ENCODE results near the gene SIGLECL1. TPM values are rescaled to one million over a fixed set of nuclear protein-coding genes. Genes with fewer than 3 reads are reported as not detected.

SIGLECL1 gene
- total RNA-seq, 4 donors from 2014 or later, result not detected

GRCh38 chr19:51311351-51312257 is 60.7 kb downstream of the SIGLECL1 start, which contains the start of gene IGLON5:
Gene IGLON5, plus strand, starts transcription at chr19:51311644. Its CDS starts 204 bp downstream, at chr19:51311848.
- Histone ChIP-seq H3K27ac (no peak within 1 kb of the TSS), H3K4me3 (no peak within 1 kb of the TSS), H3K4me1 (no peaks in the 10 kb centered on the region), H3K27me3 (peaks cover 95% of the 10 kb centered on the region), H3K36me3 (no peaks in the 10 kb centered on the region), H3K9me3 (peaks cover 0 to 22% (median 0%) of the 10 kb centered on the region in 3 donors)
- TF ChIP-seq POLR2A (IDR thresholded peaks at IDR 0.05) (no peak), CTCF (IDR thresholded peaks at IDR 0.05) (no peak), EP300 (IDR thresholded peaks at IDR 0.05) (no peak), POLR2AphosphoS5 (IDR thresholded peaks at IDR 0.05) (no peak)
- WGBS, 2 donors (ENCODE audit: low coverage in 1 of 2), result 0% methylated on average over 2 of the region's 76 CpGs; no CpG with 5 or more reads in 1 of the 2 donors
- ATAC-seq, result no peak

GRCh38 chr19:51316688-51317087 is 65.8 kb downstream of the SIGLECL1 start:
- WGBS, 2 donors (ENCODE audit: low coverage in 1 of 2), result 40 to 55% methylated on average over 1 to 2 of the region's 8 CpGs
- H3K9me3 ChIP-seq, result no peaks in the 10 kb centered on the region
- no peak for ATAC-seq
- TF ChIP-seq POLR2A (IDR thresholded peaks at IDR 0.05), result no peak
- no peak for TF ChIP-seq EP300 (IDR thresholded peaks at IDR 0.05)
- TF ChIP-seq CTCF (IDR thresholded peaks at IDR 0.05), result no peak
- TF ChIP-seq POLR2AphosphoS5 (IDR thresholded peaks at IDR 0.05), result no peak
- H3K4me1 ChIP-seq, result no peaks in the 10 kb centered on the region
- H3K27me3 ChIP-seq, result peaks cover 95% of the 10 kb centered on the region
- H3K4me3 ChIP-seq, result no peak overlapping the region
- H3K27ac ChIP-seq, result no peak overlapping the region
- no peaks in the 10 kb centered on the region for H3K36me3 ChIP-seq

- Histone ChIP-seq H3K27ac (no peak overlapping the region), H3K4me1 (no peaks in the 10 kb centered on the region), H3K36me3 (no peaks in the 10 kb centered on the region), H3K4me3 (no peak overlapping the region), H3K27me3 (peaks cover 95% of the 10 kb centered on the region), H3K9me3 (no peaks in the 10 kb centered on the region)
- TF ChIP-seq CTCF (IDR thresholded peaks at IDR 0.05) (no peak), EP300 (IDR thresholded peaks at IDR 0.05) (no peak), POLR2AphosphoS5 (IDR thresholded peaks at IDR 0.05) (no peak), POLR2A (IDR thresholded peaks at IDR 0.05) (no peak)
- WGBS, 2 donors (ENCODE audit: low coverage in 1 of 2), result 88% methylated on average over 3 of the region's 3 CpGs; no CpG with 5 or more reads in 1 of the 2 donors
- ATAC-seq, result no peak
These were observed 66.5 kb downstream of the SIGLECL1 start for GRCh38 chr19:51317376-51317775.

- no peak for TF ChIP-seq POLR2AphosphoS5 (IDR thresholded peaks at IDR 0.05)
- no peak for TF ChIP-seq EP300 (IDR thresholded peaks at IDR 0.05)
- TF ChIP-seq CTCF (IDR thresholded peaks at IDR 0.05), result no peak
- no peak for TF ChIP-seq POLR2A (IDR thresholded peaks at IDR 0.05)
- Histone ChIP-seq H3K4me1 (no peaks in the 10 kb centered on the region), H3K36me3 (no peaks in the 10 kb centered on the region), H3K27ac (no peak overlapping the region), H3K27me3 (peaks cover 95% of the 10 kb centered on the region), H3K9me3 (no peaks in the 10 kb centered on the region), H3K4me3 (no peak overlapping the region)
- 63% methylated on average over 1 of the region's 1 CpG; no CpG with 5 or more reads in 1 of the 2 donors for WGBS, 2 donors (ENCODE audit: low coverage in 1 of 2)
- no peak for ATAC-seq
These were observed 67.1 kb downstream of the SIGLECL1 start for GRCh38 chr19:51317968-51318367.

Small RNA genes lying within 50 kb of the gene (small RNA-seq; reads per million reads assigned to genes)
- 0 reads per million in 4 donors for gene MIR8074

Other genes starting within 250 kb of the SIGLECL1 start
- gene KLK8, start 249.5 kb upstream of the SIGLECL1 start, total RNA-seq, result 1 to 10 TPM in 2 of 4 donors, not detected in 2; 2.3 to 4.6 TPM
- gene KLK10, start 231.4 kb upstream of the SIGLECL1 start, total RNA-seq, result 1 to 10 TPM in 3 of 4 donors, not detected in 1; 1.7 to 6.7 (median 4.1) TPM
- 10 to 100 TPM in 1 of 4 donors, under 1 TPM in 1, not detected in 2; 0.78 to 12.3 TPM for gene KLK11, start 224.5 kb upstream of the SIGLECL1 start, total RNA-seq
- gene KLK12, start 216.1 kb upstream of the SIGLECL1 start, total RNA-seq, result 1 to 10 TPM in 1 of 4 donors, under 1 TPM in 2, not detected in 1; 0.40 to 1.2 (median 0.54) TPM
- gene KLK13, start 186.0 kb upstream of the SIGLECL1 start, total RNA-seq, result 1 to 10 TPM in 3 of 4 donors, not detected in 1; 1.3 to 6.1 (median 5.1) TPM
- not detected for gene KLK14, start 168.2 kb upstream of the SIGLECL1 start, total RNA-seq
- 10 to 100 TPM in 3 of 4 donors, 1 to 10 TPM in 1; 9.8 to 12.8 (median 11.4) TPM for gene CTU1, start 142.7 kb upstream of the SIGLECL1 start, total RNA-seq
- 1 to 10 TPM in 3 of 4 donors, under 1 TPM in 1; 0.62 to 9.2 (median 4.0) TPM for gene SIGLEC9, start 126.2 kb upstream of the SIGLECL1 start, total RNA-seq
- 1 to 10 TPM in 2 of 4 donors, under 1 TPM in 1, not detected in 1; 0.46 to 4.4 (median 2.8) TPM for gene SIGLEC7, start 108.8 kb upstream of the SIGLECL1 start, total RNA-seq
- gene CD33, start 26.0 kb upstream of the SIGLECL1 start, total RNA-seq, result 1 to 10 TPM; 1.8 to 7.0 (median 2.8) TPM
- gene IGLON5, start 60.6 kb downstream of the SIGLECL1 start, total RNA-seq, result not detected
- gene VSIG10L, start 91.1 kb downstream of the SIGLECL1 start, total RNA-seq, result 1 to 10 TPM; 1.5 to 3.6 (median 2.5) TPM
- gene ETFB, start 115.3 kb downstream of the SIGLECL1 start, total RNA-seq, result 100 to 1,000 TPM in 2 of 4 donors, 10 to 100 TPM in 2; 96.2 to 136 (median 103) TPM
- not detected for gene CLDND2, start 117.9 kb downstream of the SIGLECL1 start, total RNA-seq
- gene NKG7, start 121.6 kb downstream of the SIGLECL1 start, total RNA-seq, result 1 to 10 TPM in 1 of 4 donors, under 1 TPM in 2, not detected in 1; 0.58 to 2.0 (median 0.67) TPM
- not detected for gene LIM2, start 136.9 kb downstream of the SIGLECL1 start, total RNA-seq
- gene C19orf84, start 139.5 kb downstream of the SIGLECL1 start, total RNA-seq, result not detected
- gene SIGLEC10, start 166.6 kb downstream of the SIGLECL1 start, total RNA-seq, result 1 to 10 TPM; 1.1 to 6.9 (median 3.2) TPM
- 1 to 10 TPM in 1 of 4 donors, under 1 TPM in 2, not detected in 1; 0.25 to 1.4 (median 0.54) TPM for gene SIGLEC8, start 207.4 kb downstream of the SIGLECL1 start, total RNA-seq
- not detected for gene CEACAM18, start 227.5 kb downstream of the SIGLECL1 start, total RNA-seq

Data from gastroesophageal sphincter (tissue), 4 donors.